Endothelial cell of umbilical vein (primary cell): ENCODE measurements around the gene HAUS7. TPM values are rescaled to one million over a fixed set of nuclear protein-coding genes. Genes with fewer than 3 reads are reported as not detected.

ENCODE experiments used
- BruUV-seq: library from RNA; stranded (reverse); fragments of 400-500 nt; replicated peaks from 2 replicates; lab custom pipeline; 2021; lab: Mats Ljungman, UMichigan
- CTCF ChIA-PET: fragments of 300-600, 350-600 bp; sonication (Branson Sonifier 250); formaldehyde crosslinking; loops from one replicate; lab custom pipeline; 2021; ENCODE audit warnings: antibody characterized with exemption, inconsistent platforms; lab: Charles Lee
- POLR2A ChIA-PET: fragments of 300-600, 350-600 bp; sonication (Branson Sonifier 250); formaldehyde crosslinking; loops from one replicate; lab custom pipeline; 2021; ENCODE audit warnings: antibody characterized with exemption, inconsistent platforms; lab: Charles Lee
- DNase-seq: peaks from one replicate; pipeline ENCODE4 v3.0.0-alpha.2; 2011; ENCODE audit warnings: low read depth, low spot score
- FAIRE-seq: peaks from 2 replicates; lab custom pipeline; 2011; peaks lifted over from hg19 to GRCh38; lab: Jason Lieb, UNC
- H2AFZ ChIP-seq: 2 replicates; pipeline ENCODE4 v1.6.0; 2012; ENCODE audit warnings: low read depth, low read length, control low read depth, inconsistent platforms
- H3K27ac ChIP-seq: 2 replicates; pipeline ENCODE4 v1.5.1; 2011; ENCODE audit warnings: low read depth, mild to moderate bottlenecking, control low read depth, low read length, moderate library complexity; ENCODE audit not compliant: insufficient read depth
- H3K27me3 ChIP-seq, 2 experiments: 2 replicates each; pipeline versions ENCODE4 v1.6.0 to v1.6.1; 2011; ENCODE audit warnings: low read length in 2 of 2, mixed read lengths in 1 of 2; ENCODE audit not compliant: control insufficient read depth in 2 of 2, insufficient read depth in 2 of 2
- H3K36me3 ChIP-seq, 2 experiments: 2 replicates in 1 of 2; 3 replicates in 1 of 2; pipeline ENCODE4 v1.5.1; 2011; ENCODE audit warnings: low read length in 2 of 2, mild to moderate bottlenecking in 1 of 2, moderate library complexity in 1 of 2; ENCODE audit not compliant: control insufficient read depth in 2 of 2, insufficient read depth in 2 of 2; ENCODE audit errors: extremely low read depth in 1 of 2
- H3K4me1 ChIP-seq: 3 replicates; pipeline ENCODE4 v1.5.1; 2011; ENCODE audit warnings: mild to moderate bottlenecking, low read length; ENCODE audit not compliant: control insufficient read depth, insufficient read depth; ENCODE audit errors: extremely low read depth
- H3K4me2 ChIP-seq: 2 replicates; pipeline ENCODE4 v1.6.1; 2011; ENCODE audit warnings: low read length, control low read depth, mixed read lengths; ENCODE audit not compliant: insufficient read depth
- H3K4me3 ChIP-seq, 3 experiments: fragments of 200-600 bp in 1 of 3; sonication (generic), shearing (Covaris generic) in 1 of 3; replicated peaks in 1 of 3; 2 replicates each; pipeline ENCODE4 v1.5.1; 2011 to 2016; ENCODE audit warnings: control low read depth in 3 of 3, low read length in 3 of 3, mild to moderate bottlenecking in 2 of 3, inconsistent platforms in 1 of 3, low read depth in 1 of 3, moderate library complexity in 1 of 3; ENCODE audit not compliant: insufficient read depth in 1 of 3
- H3K79me2 ChIP-seq: 2 replicates; pipeline ENCODE4 v1.6.0; 2012; ENCODE audit warnings: low read length, inconsistent platforms; ENCODE audit not compliant: control insufficient read depth, insufficient read depth
- H3K9ac ChIP-seq: replicated peaks from 2 replicates; pipeline ENCODE3; 2011; ENCODE audit warnings: low read length, control low read depth; ENCODE audit not compliant: insufficient read depth; ENCODE audit errors: extremely low read depth
- H3K9me1 ChIP-seq: replicated peaks from 3 replicates; pipeline ENCODE4 v1.6.0; 2011; ENCODE audit warnings: mild to moderate bottlenecking, low read length; ENCODE audit not compliant: control insufficient read depth, insufficient read depth; ENCODE audit errors: extremely low read depth
- H3K9me3 ChIP-seq: replicated peaks from 2 replicates; pipeline ENCODE4 v1.5.1; 2012; ENCODE audit warnings: low read length, inconsistent platforms; ENCODE audit not compliant: control insufficient read depth, insufficient read depth
- H4K20me1 ChIP-seq: replicated peaks from 2 replicates; pipeline ENCODE3; 2011; ENCODE audit warnings: mild to moderate bottlenecking, low read length; ENCODE audit not compliant: control insufficient read depth, insufficient read depth; ENCODE audit errors: extremely low read depth
- EZH2 ChIP-seq: IDR thresholded peaks from 2 replicates; pipeline ENCODE4 v1.6.1; 2012; ENCODE audit warnings: borderline replicate concordance, low read depth, mild to moderate bottlenecking, moderate library complexity, low read length, inconsistent platforms; ENCODE audit not compliant: severe bottlenecking
- FOS ChIP-seq: IDR thresholded peaks from 2 replicates; pipeline ENCODE4 v1.6.1; 2011; ENCODE audit warnings: mild to moderate bottlenecking, low read length, moderate library complexity, borderline replicate concordance; ENCODE audit not compliant: insufficient read depth
- GATA2 ChIP-seq: IDR thresholded peaks from 2 replicates; pipeline ENCODE4 v1.7.0; 2011; ENCODE audit warnings: low read depth, mild to moderate bottlenecking, moderate library complexity, mixed read lengths, low read length; ENCODE audit not compliant: insufficient read length, insufficient read depth
- JUN ChIP-seq: IDR thresholded peaks from 2 replicates; pipeline ENCODE4 v1.6.1; 2011; ENCODE audit warnings: borderline replicate concordance, low read depth; ENCODE audit not compliant: insufficient read length, insufficient read depth
- MAX ChIP-seq: IDR thresholded peaks from 2 replicates; pipeline ENCODE4 v1.6.1; 2011; ENCODE audit not compliant: insufficient read depth, insufficient read length
- MYC ChIP-seq: IDR thresholded peaks from one replicate; pipeline ENCODE4 v1.6.1; 2011; ENCODE audit warnings: mild to moderate bottlenecking, low read depth, low read length
- POLR2A ChIP-seq: IDR thresholded peaks from 2 replicates; pipeline ENCODE4 v1.6.1; 2012; ENCODE audit warnings: low read depth, mild to moderate bottlenecking, control low read depth, low read length
- POLR2AphosphoS5 ChIP-seq: IDR thresholded peaks from 2 replicates; pipeline ENCODE4 v1.6.1; 2012; ENCODE audit warnings: low read depth, mild to moderate bottlenecking, control low read depth, low read length, moderate library complexity; ENCODE audit not compliant: insufficient read depth
- dilution Hi-C: fragments of 300-500 bp; cut with MboI; formaldehyde crosslinking; loops from one replicate; pipeline ENCODE4 v1.15.0; 2019; ENCODE audit warnings: low sequenced_read_pairs; ENCODE audit not compliant: extremely low pct_ligation_motif_present
- intact Hi-C: fragments of 100-400 bp; cut with micrococcal nuclease; formaldehyde crosslinking; loops from one replicate; pipeline ENCODE4 v1.10.0; 2022
- polyA plus RNA-seq, 4 experiments: library from polyadenylated mRNA; depleted of rRNA in 3 of 4; stranded (reverse) in 3 of 4; unstranded in 1 of 4; fragments of >200 nt; gene quantifications; 2 replicates each; pipeline versions ENCODE4 v1.2.1 to v1.2.3, GENCODE V29; 2011 to 2012; ENCODE audit warnings: missing spikeins in 1 of 4
- total RNA-seq: library from RNA; stranded (reverse); gene quantifications from 2 replicates; pipeline ENCODE4 v1.2.3, GENCODE V29; 2021
- TF ChIP-seq, protein P1 (sequence below), 2 donors: IDR thresholded peaks; 1 replicate in 1 of 2; 2 replicates in 1 of 2; pipeline ENCODE4 v1.5.1; 2011; ENCODE audit warnings: low read length in 2 of 2, mild to moderate bottlenecking in 2 of 2, moderate library complexity in 2 of 2, control low read depth in 1 of 2, inconsistent platforms in 1 of 2, low read depth in 1 of 2; ENCODE audit not compliant: insufficient read depth in 1 of 2; ENCODE audit errors: extremely low read depth in 1 of 2

HAUS7 gene
- total and polyA plus RNA-seq, 2 donors (not counting 3 experiments of a cell fraction or from before 2014, with no cell fraction given), result 31.0 to 46.4 TPM

GRCh38 chrX:153449368-153450113 lies 20.8 kb downstream of the HAUS7 start:
- H3K9me3 ChIP-seq, result no peaks in the 10 kb centered on the region
- no peaks in the 10 kb centered on the region for H4K20me1 ChIP-seq
- H3K4me3 ChIP-seq, result no peak overlapping the region
- dilution Hi-C loops (no loop called here), intact Hi-C loops (no loop called here)
- TF ChIP-seq POLR2A, result no peak
- TF ChIP-seq FOS, result no peak
- TF ChIP-seq MYC, result no peak
- no peak for TF ChIP-seq MAX
- TF ChIP-seq JUN, result no peak
- TF ChIP-seq GATA2, result no peak
- no peak for TF ChIP-seq EZH2
- TF ChIP-seq POLR2AphosphoS5, result no peak
- TF ChIP-seq, protein P1, sequence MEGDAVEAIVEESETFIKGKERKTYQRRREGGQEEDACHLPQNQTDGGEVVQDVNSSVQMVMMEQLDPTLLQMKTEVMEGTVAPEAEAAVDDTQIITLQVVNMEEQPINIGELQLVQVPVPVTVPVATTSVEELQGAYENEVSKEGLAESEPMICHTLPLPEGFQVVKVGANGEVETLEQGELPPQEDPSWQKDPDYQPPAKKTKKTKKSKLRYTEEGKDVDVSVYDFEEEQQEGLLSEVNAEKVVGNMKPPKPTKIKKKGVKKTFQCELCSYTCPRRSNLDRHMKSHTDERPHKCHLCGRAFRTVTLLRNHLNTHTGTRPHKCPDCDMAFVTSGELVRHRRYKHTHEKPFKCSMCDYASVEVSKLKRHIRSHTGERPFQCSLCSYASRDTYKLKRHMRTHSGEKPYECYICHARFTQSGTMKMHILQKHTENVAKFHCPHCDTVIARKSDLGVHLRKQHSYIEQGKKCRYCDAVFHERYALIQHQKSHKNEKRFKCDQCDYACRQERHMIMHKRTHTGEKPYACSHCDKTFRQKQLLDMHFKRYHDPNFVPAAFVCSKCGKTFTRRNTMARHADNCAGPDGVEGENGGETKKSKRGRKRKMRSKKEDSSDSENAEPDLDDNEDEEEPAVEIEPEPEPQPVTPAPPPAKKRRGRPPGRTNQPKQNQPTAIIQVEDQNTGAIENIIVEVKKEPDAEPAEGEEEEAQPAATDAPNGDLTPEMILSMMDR (IDR thresholded peaks at IDR 0.05; ENCODE audit: extremely low read depth in 1 of 2, insufficient read depth in 1 of 2, low read depth in 1 of 2, low read length in 2 of 2), result no peak
- H3K4me2 ChIP-seq, result no peak overlapping the region
- H3K9me1 ChIP-seq, result no peaks in the 10 kb centered on the region
- FAIRE-seq (no peak), DNase-seq (no peak)
- ChIA-PET CTCF (no interaction called here), POLR2A (no interaction called here)
- H3K27me3 ChIP-seq, result no peaks in the 10 kb centered on the region
- no peaks in the 10 kb centered on the region for H3K79me2 ChIP-seq
- H3K9ac ChIP-seq, result no peak overlapping the region
- H3K4me1 ChIP-seq, result no peaks in the 10 kb centered on the region
- no peak overlapping the region for H2AFZ ChIP-seq
- no TSS peak for BruUV-seq
- no peaks in the 10 kb centered on the region for H3K36me3 ChIP-seq
- no peak overlapping the region for H3K27ac ChIP-seq
